Muscle layer of duodenum (tissue), 2 donors: Measurements from ENCODE around the gene JUP.

Experiments used
- H3K27ac ChIP-seq: one replicate; pipeline ENCODE4 v1.7.0; 2013; ENCODE audit warnings: mild to moderate bottlenecking, low read length
- H3K27me3 ChIP-seq: one replicate; pipeline ENCODE4 v1.7.0; 2013; ENCODE audit warnings: low read depth, mild to moderate bottlenecking, control low read depth, low read length
- H3K36me3 ChIP-seq, 2 donors: one replicate each; pipeline ENCODE4 v1.7.0; 2013; ENCODE audit warnings: low read length in 2 of 2, control low read depth in 1 of 2, mild to moderate bottlenecking in 1 of 2; ENCODE audit not compliant: insufficient read depth in 2 of 2, control insufficient read depth in 1 of 2
- H3K4me1 ChIP-seq, 2 donors: one replicate each; pipeline ENCODE4 v1.7.0; 2013; ENCODE audit warnings: low read length in 2 of 2, mild to moderate bottlenecking in 2 of 2, control low read depth in 1 of 2, moderate library complexity in 1 of 2; ENCODE audit not compliant: insufficient read depth in 2 of 2, control insufficient read depth in 1 of 2
- H3K4me3 ChIP-seq, 2 donors: one replicate each; pipeline ENCODE4 v1.7.0; 2013; ENCODE audit warnings: low read length in 2 of 2, low read depth in 1 of 2, mild to moderate bottlenecking in 1 of 2
- H3K9me3 ChIP-seq, 2 donors: one replicate each; pipeline ENCODE4 v1.7.0; 2013; ENCODE audit warnings: low read length in 2 of 2, control low read depth in 1 of 2, mild to moderate bottlenecking in 1 of 2; ENCODE audit not compliant: control insufficient read depth in 1 of 2
- donor health status: healthy.

JUP gene

GRCh38 chr17:41707803-41708669 is 78.5 kb downstream of the JUP start:
- no peak overlapping the region for H3K4me3 ChIP-seq
- H3K4me1 ChIP-seq: no peaks in the 10 kb centered on the region
- H3K27ac ChIP-seq: no peak overlapping the region
- no peaks in the 10 kb centered on the region for H3K27me3 ChIP-seq
- no peaks in the 10 kb centered on the region for H3K9me3 ChIP-seq
- H3K36me3 ChIP-seq: no peaks in the 10 kb centered on the region

GRCh38 chr17:41705271-41705991 is 81.1 kb downstream of the JUP start:
- Histone ChIP-seq H3K4me1 (no peaks in the 10 kb centered on the region), H3K4me3 (no peak overlapping the region), H3K27me3 (no peaks in the 10 kb centered on the region), H3K36me3 (no peaks in the 10 kb centered on the region), H3K27ac (no peak overlapping the region), H3K9me3 (no peaks in the 10 kb centered on the region)
